ENCODE data around the gene MAPRE2. TPM values are rescaled to one million over a fixed set of nuclear protein-coding genes. Genes with fewer than 3 reads are reported as not detected.
A peak's percentile ranks its signal among the peaks of the same experiment; 100 is the strongest.
"Not testable (repeated sequence)": the region's sequence is repeated elsewhere in the genome, so short reads cannot be mapped to it uniquely, and the experiment has no call there.

MAPRE2 gene
- total RNA-seq, 4 donors from 2014 or later, result 22.2 to 32.2 (median 24.5) TPM

GRCh38 chr18:35141567-35142274, 100.5 kb downstream of the MAPRE2 start:
- intact Hi-C loops (cut with DNase I), result loop anchor here (10.0 kb wide), 1 partner anchor 267 kb away; no protein-coding TSS in a partner anchor
- H3K4me1 ChIP-seq, result peaks cover 0 to 18% (median 17%) of the 10 kb centered on the region in 4 donors

GRCh38 chr18:35142275-35142615, 101.0 kb downstream of the MAPRE2 start:
- 75% methylated on average over 1 of the region's 1 CpG for WGBS
- intact Hi-C loops (cut with DNase I), result loop anchor here (10.0 kb wide), 1 partner anchor 267 kb away; no protein-coding TSS in a partner anchor

More at GRCh38 chr18:35141567-35142274, 100.5 kb downstream of the MAPRE2 start:
- H3K36me3 ChIP-seq, result peaks cover 8 to 41% (median 18%) of the 10 kb centered on the region in 4 donors
- no peak for TF ChIP-seq EP300 (IDR thresholded peaks at IDR 0.05)
- no peak overlapping the region for H3K27ac ChIP-seq (replicated peaks in 1 of 4)
- WGBS, result 86% methylated on average over 6 of the region's 6 CpGs
- DNase-seq (ENCODE audit: extremely low spot score), result no peak
- H3K27me3 ChIP-seq, result no peaks in the 10 kb centered on the region
- no peaks in the 10 kb centered on the region for H3K9me3 ChIP-seq
- no peak overlapping the region for H3K4me3 ChIP-seq

DNA sequence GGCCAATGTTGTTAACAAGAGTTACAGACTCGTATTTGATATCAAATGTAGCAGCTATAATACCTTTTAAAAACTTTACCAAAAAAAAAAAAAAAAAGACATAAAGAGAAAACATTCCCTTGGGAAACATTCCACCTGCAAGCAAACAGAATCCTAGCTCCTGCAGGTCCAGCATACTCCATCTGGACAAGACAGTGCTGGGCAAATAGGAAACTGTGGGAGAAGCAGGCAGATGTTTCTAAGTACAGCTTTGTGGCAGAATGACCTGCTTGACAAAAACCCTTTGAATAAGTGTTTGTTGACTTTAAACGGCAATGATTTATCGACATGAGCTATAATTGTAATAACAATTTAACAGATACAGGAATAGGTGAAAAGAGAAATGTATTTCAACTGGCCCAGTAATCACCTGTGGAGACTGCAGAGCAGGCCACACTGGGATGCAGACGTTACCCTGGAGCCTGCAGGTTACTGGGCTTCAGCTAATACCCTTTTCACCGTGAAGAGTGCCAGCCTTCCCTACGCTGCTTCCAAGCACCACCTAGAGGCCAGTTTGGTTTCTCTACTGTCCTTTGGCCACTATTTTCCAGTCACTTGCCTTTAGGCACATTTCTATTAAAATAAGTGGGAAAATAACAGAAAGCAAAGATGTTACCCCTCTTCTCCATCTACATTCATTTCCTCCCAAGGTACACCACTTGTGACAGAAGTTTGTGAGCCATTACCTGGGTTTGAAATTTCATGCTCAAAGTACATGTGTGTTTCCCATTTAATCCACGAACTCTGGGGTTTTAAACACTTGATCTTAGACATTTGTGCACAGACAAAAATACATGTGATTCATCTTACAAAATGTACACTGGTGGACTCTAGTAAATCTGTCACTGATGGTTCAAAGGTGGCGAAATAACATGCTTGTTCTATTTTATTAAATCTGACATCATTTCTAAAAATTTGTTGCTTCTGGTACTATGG, 102.7 kb downstream of the MAPRE2 start:
- H3K27me3 ChIP-seq, result no peaks in the 10 kb centered on the region

More at GRCh38 chr18:35142275-35142615, 101.0 kb downstream of the MAPRE2 start:
- H3K27me3 ChIP-seq, result no peaks in the 10 kb centered on the region
- DNase-seq (ENCODE audit: extremely low spot score), result no peak
- H3K9me3 ChIP-seq, result no peaks in the 10 kb centered on the region
- no peak overlapping the region for H3K27ac ChIP-seq (replicated peaks in 1 of 4)
- H3K4me3 ChIP-seq, result no peak overlapping the region
- no peak for TF ChIP-seq POLR2A (IDR thresholded peaks at IDR 0.05; ENCODE audit: low read depth)
- TF ChIP-seq, protein P1, sequence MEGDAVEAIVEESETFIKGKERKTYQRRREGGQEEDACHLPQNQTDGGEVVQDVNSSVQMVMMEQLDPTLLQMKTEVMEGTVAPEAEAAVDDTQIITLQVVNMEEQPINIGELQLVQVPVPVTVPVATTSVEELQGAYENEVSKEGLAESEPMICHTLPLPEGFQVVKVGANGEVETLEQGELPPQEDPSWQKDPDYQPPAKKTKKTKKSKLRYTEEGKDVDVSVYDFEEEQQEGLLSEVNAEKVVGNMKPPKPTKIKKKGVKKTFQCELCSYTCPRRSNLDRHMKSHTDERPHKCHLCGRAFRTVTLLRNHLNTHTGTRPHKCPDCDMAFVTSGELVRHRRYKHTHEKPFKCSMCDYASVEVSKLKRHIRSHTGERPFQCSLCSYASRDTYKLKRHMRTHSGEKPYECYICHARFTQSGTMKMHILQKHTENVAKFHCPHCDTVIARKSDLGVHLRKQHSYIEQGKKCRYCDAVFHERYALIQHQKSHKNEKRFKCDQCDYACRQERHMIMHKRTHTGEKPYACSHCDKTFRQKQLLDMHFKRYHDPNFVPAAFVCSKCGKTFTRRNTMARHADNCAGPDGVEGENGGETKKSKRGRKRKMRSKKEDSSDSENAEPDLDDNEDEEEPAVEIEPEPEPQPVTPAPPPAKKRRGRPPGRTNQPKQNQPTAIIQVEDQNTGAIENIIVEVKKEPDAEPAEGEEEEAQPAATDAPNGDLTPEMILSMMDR (IDR thresholded peaks at IDR 0.05), result no peak
- no peak for TF ChIP-seq EP300 (IDR thresholded peaks at IDR 0.05)
- TF ChIP-seq POLR2AphosphoS5 (IDR thresholded peaks at IDR 0.05), result no peak
- H3K36me3 ChIP-seq, result peaks cover 8 to 37% (median 17%) of the 10 kb centered on the region in 4 donors
- peaks cover 0 to 18% (median 17%) of the 10 kb centered on the region in 4 donors for H3K4me1 ChIP-seq

GRCh38 chr18:35144698-35145097, 103.5 kb downstream of the MAPRE2 start:
- Histone ChIP-seq H3K36me3 (peaks cover 8 to 23% (median 17%) of the 10 kb centered on the region in 4 donors), H3K27ac (replicated peaks in 1 of 4) (peak overlapping the region in 3 of 4 donors; percentile 12 to 52 (median 28)), H3K27me3 (no peaks in the 10 kb centered on the region), H3K9me3 (no peaks in the 10 kb centered on the region), H3K4me3 (no peak overlapping the region), H3K4me1 (peaks cover 0 to 18% (median 17%) of the 10 kb centered on the region in 4 donors)
- TF ChIP-seq EP300 (IDR thresholded peaks at IDR 0.05) (no peak), POLR2AphosphoS5 (IDR thresholded peaks at IDR 0.05) (no peak), POLR2A (IDR thresholded peaks at IDR 0.05; ENCODE audit: low read depth) (no peak)
- TF ChIP-seq, protein P1 (IDR thresholded peaks at IDR 0.05), result no peak
- intact Hi-C loops (cut with DNase I), result loop anchor here (1.0 to 10.0 kb wide), 2 partner anchors 139 to 270 kb away; no protein-coding TSS in a partner anchor
- no peak for DNase-seq (ENCODE audit: extremely low spot score)
- 56% methylated on average over 4 of the region's 4 CpGs for WGBS

More for the DNA sequence above, 102.7 kb downstream of the MAPRE2 start:
- no peaks in the 10 kb centered on the region for H3K9me3 ChIP-seq
- peak; percentile 31 for DNase-seq (ENCODE audit: extremely low spot score)
- no peak overlapping the region for H3K4me3 ChIP-seq
- TF ChIP-seq, protein P1 (IDR thresholded peaks at IDR 0.05), result peak; percentile 71 to 83 (median 75)
- TF ChIP-seq POLR2A (IDR thresholded peaks at IDR 0.05; ENCODE audit: low read depth), result no peak
- TF ChIP-seq POLR2AphosphoS5 (IDR thresholded peaks at IDR 0.05), result peak in 1 of 2 donors; percentile 34
- TF ChIP-seq EP300 (IDR thresholded peaks at IDR 0.05), result no peak
- H3K36me3 ChIP-seq, result peaks cover 8 to 28% (median 17%) of the 10 kb centered on the region in 4 donors
- H3K4me1 ChIP-seq, result peaks cover 0 to 18% (median 17%) of the 10 kb centered on the region in 4 donors
- intact Hi-C loops (cut with DNase I), result loop anchor here (1.0 to 10.0 kb wide), 2 partner anchors 139 to 269 kb away; no protein-coding TSS in a partner anchor
- H3K27ac ChIP-seq (replicated peaks in 1 of 4), result peak overlapping the region in 3 of 4 donors; percentile 12 to 52 (median 28)
- WGBS, result 35% methylated on average over 8 of the region's 8 CpGs

DNA sequence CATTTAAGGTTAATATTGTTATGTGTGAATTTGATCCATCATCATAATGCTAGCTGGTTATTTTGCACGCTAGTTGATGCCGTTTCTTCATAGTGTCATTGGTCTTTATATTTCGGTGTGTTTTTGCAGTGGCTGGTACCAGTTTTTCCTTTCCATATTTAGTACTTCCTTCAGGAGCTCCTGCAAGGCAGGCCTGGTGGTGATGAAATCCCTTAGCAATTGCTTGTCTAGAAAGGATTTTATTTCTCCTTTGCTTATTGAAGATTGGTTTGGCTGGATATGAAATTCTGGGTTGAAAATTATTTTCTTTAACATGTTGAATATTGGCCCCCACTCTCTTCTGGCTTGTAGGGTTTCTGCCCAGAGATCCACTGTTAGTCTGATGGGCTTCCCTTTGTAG, 109.0 kb downstream of the MAPRE2 start:
- H3K9me3 ChIP-seq; H3K27ac ChIP-seq (replicated peaks in 1 of 4); H3K36me3 ChIP-seq; H3K4me3 ChIP-seq; DNase-seq (ENCODE audit: extremely low spot score); intact Hi-C loops (cut with DNase I); H3K4me1 ChIP-seq; H3K27me3 ChIP-seq: not testable (repeated sequence)
- 89% methylated on average over 3 of the region's 3 CpGs for WGBS
